WTC11 (cell line): Measurements from ENCODE around the gene LEAP2. TPM values are rescaled to one million over a fixed set of nuclear protein-coding genes. Genes with fewer than 3 reads are reported as not detected.
A peak's percentile ranks its signal among the peaks of the same experiment; 100 is the strongest.

Experiments
- ATAC-seq: fragments of 200-7000 bp; cut with Tn5 transposase; 2 replicates; pipeline ENCODE4 v1.10.0; 2021; ENCODE audit warnings: mild to moderate bottlenecking, moderate library complexity
- Bru-seq: library from RNA; stranded (reverse); fragments of 400-500 nt; gene quantifications from one replicate; lab custom pipeline; 2021; lab: Mats Ljungman, UMichigan
- CTCF ChIA-PET: fragments of 300-600 bp; sonication (Branson Sonifier 250); formaldehyde crosslinking; loops from one replicate; lab custom pipeline; 2021; ENCODE audit warnings: antibody characterized with exemption; lab: Charles Lee
- POLR2A ChIA-PET: fragments of 350-600 bp; sonication (Branson Sonifier 250); formaldehyde crosslinking; loops from one replicate; lab custom pipeline; 2021; ENCODE audit warnings: antibody characterized with exemption; lab: Charles Lee
- DNase-seq: peaks from one replicate; pipeline ENCODE4 v3.0.0; 2021; ENCODE audit warnings: low spot score
- H3K27ac Mint-ChIP-seq: 2 replicates; pipeline ENCODE4 v1.8.0; 2021; ENCODE audit warnings: mixed read lengths
- H3K27me3 Mint-ChIP-seq: 2 replicates; pipeline ENCODE4 v1.8.0; 2021; ENCODE audit warnings: low read depth, mild to moderate bottlenecking, moderate library complexity, mixed read lengths
- H3K36me3 Mint-ChIP-seq: 2 replicates; pipeline ENCODE4 v1.8.0; 2021; ENCODE audit warnings: mixed read lengths
- H3K4me1 Mint-ChIP-seq: 2 replicates; pipeline ENCODE4 v1.8.0; 2022; ENCODE audit warnings: mixed read lengths
- H3K4me3 Mint-ChIP-seq: 2 replicates; pipeline ENCODE4 v1.8.0; 2021; ENCODE audit warnings: mild to moderate bottlenecking, moderate library complexity, mixed read lengths
- H3K9me3 Mint-ChIP-seq: 2 replicates; pipeline ENCODE4 v1.8.0; 2021; ENCODE audit warnings: mixed read lengths
- ARID4B ChIP-seq: sonication (generic); formaldehyde crosslinking; IDR thresholded peaks from 2 replicates; pipeline ENCODE4 v1.8.0; 2023; ENCODE audit warnings: missing genetic modification reagents, mild to moderate bottlenecking, borderline replicate concordance
- ATF2 ChIP-seq: sonication (generic); formaldehyde crosslinking; IDR thresholded peaks from 2 replicates; pipeline ENCODE4 v1.8.1; 2022; ENCODE audit warnings: low read depth, missing genetic modification reagents, borderline replicate concordance
- ESRRA ChIP-seq: sonication (generic); formaldehyde crosslinking; IDR thresholded peaks from 2 replicates; pipeline ENCODE4 v1.8.1; 2022; ENCODE audit warnings: mild to moderate bottlenecking, missing genetic modification reagents, borderline replicate concordance
- GABPB1 ChIP-seq: sonication (generic); formaldehyde crosslinking; IDR thresholded peaks from 2 replicates; pipeline ENCODE4 v1.8.1; 2023; ENCODE audit warnings: mild to moderate bottlenecking, missing genetic modification reagents
- GTF2I ChIP-seq: fragments of 250-450 bp; sonication (Bioruptor Pico); conservative IDR thresholded peaks from 2 replicates; pipeline ENCODE4 v1.4.0; 2021; ENCODE audit warnings: mild to moderate bottlenecking
- MLX ChIP-seq: sonication (generic); formaldehyde crosslinking; IDR thresholded peaks from 2 replicates; pipeline ENCODE4 v1.8.1; 2023; ENCODE audit warnings: mild to moderate bottlenecking, missing genetic modification reagents, moderate library complexity
- MYBL2 ChIP-seq: sonication (generic); formaldehyde crosslinking; IDR thresholded peaks from 2 replicates; pipeline ENCODE4 v1.8.1; 2023; ENCODE audit warnings: mild to moderate bottlenecking, moderate library complexity, missing genetic modification reagents
- NFE2L1 ChIP-seq: sonication (generic); formaldehyde crosslinking; IDR thresholded peaks from 2 replicates; pipeline ENCODE4 v1.8.1; 2023; ENCODE audit warnings: missing genetic modification reagents
- NFYB ChIP-seq: sonication (generic); formaldehyde crosslinking; conservative IDR thresholded peaks from 2 replicates; pipeline ENCODE4 v1.8.0; 2022; ENCODE audit warnings: low read depth, missing genetic modification reagents
- NR2C2 ChIP-seq: sonication (generic); formaldehyde crosslinking; IDR thresholded peaks from 2 replicates; pipeline ENCODE4 v1.8.0; 2022; ENCODE audit warnings: mild to moderate bottlenecking, missing genetic modification reagents
- PRRX2 ChIP-seq: fragments of 250-450 bp; sonication (Bioruptor Pico); IDR thresholded peaks from 2 replicates; pipeline ENCODE4 v1.8.0; 2021; ENCODE audit warnings: mild to moderate bottlenecking
- TP53 ChIP-seq: sonication (generic); formaldehyde crosslinking; IDR thresholded peaks from 2 replicates; pipeline ENCODE4 v1.8.1; 2023; ENCODE audit warnings: mild to moderate bottlenecking, missing genetic modification reagents
- ZNF138 ChIP-seq: sonication (generic); formaldehyde crosslinking; conservative IDR thresholded peaks from 2 replicates; pipeline ENCODE4 v1.8.1; 2022; ENCODE audit warnings: mild to moderate bottlenecking, moderate library complexity, missing genetic modification reagents
- ZNF281 ChIP-seq: sonication (generic); formaldehyde crosslinking; IDR thresholded peaks from 2 replicates; pipeline ENCODE4 v1.8.0; 2023; ENCODE audit warnings: mild to moderate bottlenecking, missing genetic modification reagents
- ZNF671 ChIP-seq: fragments of 250-450 bp; sonication (Bioruptor Pico); IDR thresholded peaks from 2 replicates; pipeline ENCODE4 v1.8.0; 2021; ENCODE audit warnings: mild to moderate bottlenecking
- ZSCAN18 ChIP-seq: fragments of 250-450 bp; sonication (Bioruptor Pico); IDR thresholded peaks from 2 replicates; pipeline ENCODE4 v2.1.2; 2022; ENCODE audit warnings: mild to moderate bottlenecking, moderate library complexity
- long read RNA-seq, 3 experiments: library from RNA in 1 of 3; library from capped mRNA in 1 of 3; library from polyadenylated mRNA in 1 of 3; unstranded in 2 of 3; stranded (forward) in 1 of 3; transcript quantifications; one replicate each; pipeline ENCODE4 v2.0.0, GENCODE V29; 2021
- total RNA-seq: library from RNA; stranded (reverse); gene quantifications from 3 replicates; pipeline ENCODE4 v1.2.3, GENCODE V29; 2021

Gene LEAP2
- total RNA-seq (1.9 to 2.4 TPM (median 2.0 TPM) in 3 replicates), Bru-seq, nascent RNA (percentile 66 among the genes with signal in this experiment)
- long read RNA-seq, experiment 1, partial matches to known transcripts, result 0 of 3 reads
- long read RNA-seq, experiment 1, other reads (novel, unspliced or antisense), result 1 of 3 reads
- long read RNA-seq, experiment 2, partial matches to known transcripts, result 0 of 2 reads
- long read RNA-seq, experiment 2, other reads (novel, unspliced or antisense), result 1 of 2 reads
- long read RNA-seq, experiment 3, result 0 reads

GRCh38 chr5:132873119-132873929, at the start of gene LEAP2:
TSS of gene LEAP2 (plus strand) at chr5:132873668. CDS start at chr5:132873695, 27 bp downstream.
- no peaks in the 10 kb centered on the region for H3K9me3 Mint-ChIP-seq
- TF ChIP-seq GABPB1 (CRISPR knock-in tag), result peak; percentile 40; the same call in 1 of the 2 replicates
- TF ChIP-seq PRRX2 (CRISPR knock-in tag), result no peak
- TF ChIP-seq, all 79 proteins: peak for 1
- no peak for ATAC-seq
- POLR2A ChIA-PET, result no interaction called here
- no peak for DNase-seq
- no peak within 1 kb of the TSS; the same call in 1 of the 2 replicates for H3K27ac Mint-ChIP-seq
- H3K36me3 Mint-ChIP-seq, result peaks cover 22% of the 10 kb centered on the region
- no peaks in the 10 kb centered on the region for H3K27me3 Mint-ChIP-seq
- no peak within 1 kb of the TSS for H3K4me3 Mint-ChIP-seq
- no peaks in the 10 kb centered on the region for H3K4me1 Mint-ChIP-seq
- CTCF ChIA-PET, result interaction anchor here (1.3 to 2.2 kb wide), 2 partner anchors 10 to 39 kb away, joined by 3 to 6 read pairs; no protein-coding TSS in a partner anchor

GRCh38 chr5:132824426-132824825, 49.0 kb upstream of the LEAP2 start:
- H3K4me3 Mint-ChIP-seq, result peak overlapping the region; percentile 55
- no peaks in the 10 kb centered on the region for H3K36me3 Mint-ChIP-seq
- no peak for TF ChIP-seq ZSCAN18 (CRISPR knock-in tag)
- no peak for TF ChIP-seq NR2C2 (CRISPR knock-in tag)
- no peak for TF ChIP-seq ZNF281 (CRISPR knock-in tag)
- no peak for TF ChIP-seq GTF2I (CRISPR knock-in tag)
- TF ChIP-seq NFE2L1 (CRISPR knock-in tag), result no peak
- no peak for TF ChIP-seq TP53
- no peak for TF ChIP-seq NFYB (CRISPR knock-in tag)
- TF ChIP-seq ATF2 (CRISPR knock-in tag), result no peak
- TF ChIP-seq, all 79 proteins: peak for 0
- ChIA-PET CTCF (interaction anchor here (1.3 to 3.1 kb wide), 6 partner anchors 10 to 298 kb away, joined by 4 to 42 read pairs (median 10); partner anchors contain the start of genes GDF9, KIF3A, SOWAHA and UQCRQ), POLR2A (interaction anchor here (1.1 kb wide), 1 partner anchor 42 kb away, joined by 3 read pairs; the partner anchor contains the start of genes GDF9 and UQCRQ)
- ATAC-seq (no peak), DNase-seq (no peak)
- H3K27ac Mint-ChIP-seq, result no peak overlapping the region
- H3K4me1 Mint-ChIP-seq, result peaks cover 19% of the 10 kb centered on the region
- peaks cover 67% of the 10 kb centered on the region for H3K27me3 Mint-ChIP-seq
- no peaks in the 10 kb centered on the region for H3K9me3 Mint-ChIP-seq

GRCh38 chr5:132825033-132825833, 48.2 kb upstream of the LEAP2 start:
- H3K9me3 Mint-ChIP-seq, result no peaks in the 10 kb centered on the region
- POLR2A ChIA-PET, result interaction anchor here (1.0 to 1.6 kb wide), 3 partner anchors 41 to 58 kb away, joined by 3 to 13 read pairs (median 3); partner anchors contain the start of genes GDF9 and UQCRQ
- peak; percentile 71 for DNase-seq
- CTCF ChIA-PET, result interaction anchor here (0.6 to 3.7 kb wide), 14 partner anchors 11 to 148 kb away, joined by 3 to 42 read pairs (median 4); partner anchors contain the start of genes CCNI2, GDF9, KIF3A and SOWAHA
- peak; percentile 13 for ATAC-seq
- H3K4me3 Mint-ChIP-seq, result peak overlapping the region; percentile 55
- peaks cover 13% of the 10 kb centered on the region for H3K4me1 Mint-ChIP-seq
- H3K27ac Mint-ChIP-seq, result no peak overlapping the region
- H3K27me3 Mint-ChIP-seq, result peaks cover 69% of the 10 kb centered on the region
- no peaks in the 10 kb centered on the region for H3K36me3 Mint-ChIP-seq
- TF ChIP-seq MLX (CRISPR knock-in tag) (no peak), ZNF671 (no peak), ESRRA (CRISPR knock-in tag) (no peak), ZNF138 (CRISPR knock-in tag) (no peak), MYBL2 (CRISPR knock-in tag) (0 out of 2 replicates have a peak, but pooled peaks have one; percentile 56), ARID4B (CRISPR knock-in tag) (peak; percentile 43; the same call in 1 of the 2 replicates)
